Activated CD8-positive, alpha-beta memory T cell treated with anti-CD3 and anti-CD28 coated beads, Interleukin-2, amount 50 U/mL, for 24 hours (primary cell): ENCODE results near the gene POU2AF1.
"Not testable (repeated sequence)": the region's sequence is repeated elsewhere in the genome, so short reads cannot be mapped to it uniquely, and the experiment has no call there.

Experiments
- DNase-seq: peaks from one replicate; pipeline ENCODE4 v3.0.0-alpha.2; 2020; ENCODE audit errors: extremely low read depth

Gene POU2AF1

GRCh38 chr11:111409915-111410314 lies 30.8 kb upstream of the POU2AF1 start:
- no peak for DNase-seq

GRCh38 chr11:111408789-111409727 lies 30.0 kb upstream of the POU2AF1 start:
- no peak for DNase-seq

- no peak for DNase-seq
These were observed 28.6 kb upstream of the POU2AF1 start for GRCh38 chr11:111407652-111408051.

- no peak for DNase-seq
These were observed 27.5 kb upstream of the POU2AF1 start for GRCh38 chr11:111406589-111406988.

GRCh38 chr11:111406091-111406490 lies 27.0 kb upstream of the POU2AF1 start:
- DNase-seq = no peak

- no peak for DNase-seq
These were observed 26.5 kb upstream of the POU2AF1 start for GRCh38 chr11:111405551-111405950.

- DNase-seq = no peak
These were observed 24.1 kb upstream of the POU2AF1 start for GRCh38 chr11:111403051-111403726.

DNA sequence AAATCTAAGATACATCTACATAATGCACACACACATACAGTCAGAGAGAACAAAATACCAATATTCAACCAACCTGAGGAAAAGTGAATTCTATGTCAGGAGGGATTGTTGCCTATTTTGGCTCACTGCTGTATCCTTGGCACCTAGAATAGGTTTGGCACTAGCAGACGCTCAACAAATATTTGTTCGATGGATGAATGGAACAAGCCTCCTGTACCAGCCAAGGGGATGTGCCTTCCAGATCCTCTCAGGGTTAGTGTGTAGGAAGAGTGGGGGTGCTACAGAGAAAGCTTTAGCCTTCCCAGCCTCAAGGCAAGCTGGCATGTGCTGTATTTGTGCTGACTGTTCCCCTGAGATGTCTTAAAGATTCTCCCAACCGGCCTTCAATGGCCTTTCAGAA lies 23.3 kb upstream of the POU2AF1 start:
- DNase-seq = no peak

- not testable (repeated sequence) for DNase-seq
These were observed 22.9 kb upstream of the POU2AF1 start for GRCh38 chr11:111401957-111402356.

GRCh38 chr11:111400595-111400994 lies 21.5 kb upstream of the POU2AF1 start:
- no peak for DNase-seq

- no peak for DNase-seq
These were observed 20.3 kb upstream of the POU2AF1 start for GRCh38 chr11:111399187-111400031.

DNA sequence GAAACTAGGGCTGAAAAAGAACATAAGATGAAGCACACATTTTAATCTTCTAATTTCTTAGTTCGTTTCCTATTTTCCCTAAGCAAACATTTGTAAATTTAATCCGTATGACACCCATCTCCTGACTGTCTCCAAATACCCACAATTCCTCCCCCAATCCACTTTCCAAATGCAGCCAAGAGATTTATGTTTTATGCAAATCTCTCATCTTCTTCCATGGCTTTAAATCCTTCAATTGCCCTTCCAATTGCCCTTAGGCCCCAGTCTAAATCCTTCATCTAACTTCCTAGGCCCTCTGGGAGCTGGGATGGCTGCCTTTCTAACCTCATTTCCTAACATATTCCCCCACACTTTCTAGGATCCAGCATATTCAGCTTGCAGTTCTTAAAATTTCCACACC lies 18.0 kb upstream of the POU2AF1 start:
- no peak for DNase-seq

- DNase-seq = no peak
These were observed 16.7 kb upstream of the POU2AF1 start for GRCh38 chr11:111395749-111396148.

DNA sequence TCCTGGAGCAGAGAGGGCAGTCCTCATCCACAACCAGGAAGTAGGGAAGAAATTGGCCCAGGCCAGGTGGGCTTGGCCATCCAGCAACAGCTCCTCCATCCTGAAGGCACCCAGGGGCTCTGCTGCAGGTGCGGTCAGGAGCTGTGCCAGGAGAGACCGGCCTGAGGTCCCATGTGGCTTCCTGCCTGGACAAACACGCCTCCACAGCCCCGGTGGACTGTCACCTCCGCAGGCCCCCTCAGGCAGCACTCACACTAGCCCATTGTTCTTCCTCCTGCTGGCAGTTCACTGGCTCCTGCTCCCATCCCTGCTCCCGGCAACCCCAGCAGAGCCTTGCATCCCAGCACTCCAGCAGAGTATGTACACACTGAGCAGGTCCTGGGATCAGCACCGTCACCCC lies 16.0 kb upstream of the POU2AF1 start:
- DNase-seq = no peak

DNA sequence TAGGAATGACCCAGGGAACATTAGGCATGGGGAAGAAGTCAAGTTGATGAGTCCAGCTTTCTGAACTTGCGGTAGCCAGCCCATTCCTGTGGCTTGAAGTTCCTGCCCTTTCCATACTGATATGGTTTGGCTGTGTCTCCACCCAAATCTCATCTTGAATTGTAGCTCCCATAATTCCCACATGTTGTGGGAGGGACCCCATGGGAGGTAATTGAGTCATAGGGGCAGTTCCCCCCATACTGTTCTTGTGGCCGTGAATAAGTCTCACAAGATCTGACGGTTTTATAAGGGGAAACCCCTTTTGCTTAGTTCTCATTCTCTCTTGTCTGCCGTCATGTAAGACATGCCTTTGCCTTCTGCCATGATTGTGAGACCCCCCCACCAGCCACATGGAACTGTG lies 15.1 kb upstream of the POU2AF1 start:
- DNase-seq = not testable (repeated sequence)

DNA sequence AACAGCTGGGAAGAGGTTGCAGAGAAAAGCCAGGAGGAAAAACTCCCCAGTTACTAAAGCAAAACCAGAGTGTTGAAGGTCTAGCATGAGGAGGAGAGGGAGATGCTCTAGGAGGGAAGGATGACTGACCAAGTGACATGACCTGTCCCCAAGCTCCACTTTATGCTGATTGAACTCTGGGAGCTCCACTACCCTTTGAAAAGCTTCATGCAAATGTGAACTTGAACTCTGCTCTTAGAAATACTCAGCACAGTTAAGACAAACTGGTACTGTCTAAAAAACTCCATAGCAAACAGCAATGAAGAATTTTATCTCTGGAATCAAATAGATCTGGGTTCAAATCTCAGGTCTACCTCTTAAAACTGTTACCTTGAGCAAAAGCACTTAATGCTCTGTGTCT lies 14.5 kb upstream of the POU2AF1 start:
- no peak for DNase-seq

GRCh38 chr11:111393096-111393495 lies 14.0 kb upstream of the POU2AF1 start:
- no peak for DNase-seq

- no peak for DNase-seq
These were observed 13.5 kb upstream of the POU2AF1 start for GRCh38 chr11:111392552-111392951.

GRCh38 chr11:111391328-111392124 lies 12.5 kb upstream of the POU2AF1 start:
- no peak for DNase-seq

- no peak for DNase-seq
These were observed 9.8 kb upstream of the POU2AF1 start for GRCh38 chr11:111388842-111389241.

- no peak for DNase-seq
These were observed 9.3 kb upstream of the POU2AF1 start for GRCh38 chr11:111388420-111388819.
